Measurements from ENCODE around the gene MAOB.
"Not testable (repeated sequence)": the region's sequence is repeated elsewhere in the genome, so short reads cannot be mapped to it uniquely, and the experiment has no call there.

The MAOB gene

DNA sequence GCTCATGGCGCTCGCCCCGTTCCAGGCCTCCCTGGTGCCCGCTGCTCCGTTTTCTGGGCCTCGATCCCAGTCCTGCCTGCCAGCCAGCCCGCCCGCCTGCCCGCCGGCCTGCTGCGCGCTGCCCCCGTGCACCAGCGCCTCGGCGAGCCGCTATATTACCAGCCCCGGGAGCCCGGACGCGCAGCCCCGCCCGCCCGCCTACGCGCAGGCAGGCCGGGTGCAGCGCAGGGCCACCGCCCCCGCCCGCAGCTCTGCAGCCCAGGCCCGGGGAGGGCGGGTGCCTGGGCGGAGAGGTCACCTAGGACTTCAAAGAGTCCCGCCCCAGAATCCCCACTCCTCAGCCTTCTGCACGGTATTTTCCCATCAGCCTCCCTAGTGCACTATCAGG lies at the start of gene MAOB:
Gene MAOB, minus strand, starts transcription at position 157 of the 388 bp plus-strand sequence. Its CDS starts 151 bp downstream, at position 6.
- DNase-seq (ENCODE audit: low read depth in 1 of 2, low spot score in 1 of 2) = no peak

DNA sequence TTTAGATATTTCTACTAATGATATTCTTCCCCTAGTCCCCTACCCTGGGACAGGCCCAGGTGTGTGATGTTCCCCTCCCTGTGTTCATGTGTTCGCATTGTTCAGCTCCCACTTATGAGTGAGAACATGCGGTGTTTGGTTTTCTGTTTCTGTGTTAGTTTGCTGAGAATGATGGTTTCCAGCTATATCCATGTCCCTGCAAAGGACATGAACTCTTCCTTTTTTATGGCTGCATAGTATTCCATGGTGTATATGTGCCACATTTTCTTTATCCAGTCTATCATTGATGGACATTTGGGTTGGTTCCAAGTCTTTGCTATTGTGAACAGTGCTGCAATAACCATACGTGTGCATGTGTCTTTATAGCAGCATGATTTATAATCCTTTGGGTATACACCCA lies 39.8 kb upstream of the MAOB start:
- DNase-seq (ENCODE audit: low read depth in 1 of 2, low spot score in 1 of 2) = not testable (repeated sequence)

DNA sequence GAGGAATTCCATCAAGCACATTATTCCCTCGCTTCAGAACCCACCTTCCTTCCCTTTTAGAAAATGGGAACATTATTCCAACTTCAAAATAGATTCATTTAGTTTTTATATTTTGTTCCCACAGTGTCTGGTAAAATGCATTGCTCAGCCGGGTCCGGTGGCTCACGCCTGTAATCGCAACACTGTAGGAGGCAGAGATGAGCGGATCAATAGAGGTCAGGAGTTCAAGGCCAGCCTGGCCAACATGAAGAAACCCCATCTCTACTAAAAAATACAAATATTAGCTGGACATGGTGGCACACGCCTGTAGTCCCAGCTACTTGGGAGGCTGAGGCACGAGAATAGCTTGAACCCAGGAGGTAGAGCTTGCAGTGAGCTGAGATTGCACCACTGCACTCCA lies 28.5 kb upstream of the MAOB start:
- DNase-seq (ENCODE audit: low read depth in 1 of 2, low spot score in 1 of 2) = not testable (repeated sequence)

DNA sequence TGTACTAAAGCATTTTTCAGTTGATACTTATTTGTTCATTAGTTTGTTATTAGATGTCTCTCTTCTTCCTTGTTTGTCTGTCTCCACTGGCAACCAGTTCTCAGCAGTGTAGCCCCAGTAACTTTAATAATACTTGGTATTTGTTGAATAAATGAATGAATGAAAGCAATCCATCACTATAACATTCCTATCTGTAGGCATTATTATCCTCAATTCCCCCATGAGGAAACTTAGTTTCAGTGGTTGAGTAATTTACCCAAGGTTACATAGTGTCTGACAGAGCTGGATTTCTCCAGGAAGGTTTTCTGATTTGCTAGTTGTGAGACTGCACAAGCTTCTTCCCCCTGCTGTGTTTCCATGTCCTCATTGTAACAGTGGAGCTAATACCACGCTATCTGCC lies 27.8 kb upstream of the MAOB start:
- no peak for DNase-seq (ENCODE audit: low read depth in 1 of 2, low spot score in 1 of 2)

DNA sequence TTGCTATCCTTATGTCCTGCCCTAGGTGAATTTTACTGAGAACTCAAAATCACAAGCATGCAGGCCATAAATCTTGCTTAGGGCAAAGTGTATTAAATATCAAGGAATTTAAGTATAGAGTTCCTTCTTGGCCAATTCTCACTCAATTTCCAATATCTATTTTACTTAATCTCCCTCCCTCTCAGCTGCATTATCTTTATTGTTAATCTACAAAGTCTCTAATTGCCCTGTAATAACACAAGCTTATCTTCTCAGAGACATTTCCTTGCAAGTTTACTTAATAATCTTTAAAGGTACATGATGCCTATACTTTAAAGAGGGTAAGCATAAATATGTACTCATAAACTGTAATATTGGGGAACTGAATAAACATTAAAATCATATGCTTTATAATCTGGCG lies 26.9 kb upstream of the MAOB start:
- no peak for DNase-seq (ENCODE audit: low read depth in 1 of 2, low spot score in 1 of 2)

DNA sequence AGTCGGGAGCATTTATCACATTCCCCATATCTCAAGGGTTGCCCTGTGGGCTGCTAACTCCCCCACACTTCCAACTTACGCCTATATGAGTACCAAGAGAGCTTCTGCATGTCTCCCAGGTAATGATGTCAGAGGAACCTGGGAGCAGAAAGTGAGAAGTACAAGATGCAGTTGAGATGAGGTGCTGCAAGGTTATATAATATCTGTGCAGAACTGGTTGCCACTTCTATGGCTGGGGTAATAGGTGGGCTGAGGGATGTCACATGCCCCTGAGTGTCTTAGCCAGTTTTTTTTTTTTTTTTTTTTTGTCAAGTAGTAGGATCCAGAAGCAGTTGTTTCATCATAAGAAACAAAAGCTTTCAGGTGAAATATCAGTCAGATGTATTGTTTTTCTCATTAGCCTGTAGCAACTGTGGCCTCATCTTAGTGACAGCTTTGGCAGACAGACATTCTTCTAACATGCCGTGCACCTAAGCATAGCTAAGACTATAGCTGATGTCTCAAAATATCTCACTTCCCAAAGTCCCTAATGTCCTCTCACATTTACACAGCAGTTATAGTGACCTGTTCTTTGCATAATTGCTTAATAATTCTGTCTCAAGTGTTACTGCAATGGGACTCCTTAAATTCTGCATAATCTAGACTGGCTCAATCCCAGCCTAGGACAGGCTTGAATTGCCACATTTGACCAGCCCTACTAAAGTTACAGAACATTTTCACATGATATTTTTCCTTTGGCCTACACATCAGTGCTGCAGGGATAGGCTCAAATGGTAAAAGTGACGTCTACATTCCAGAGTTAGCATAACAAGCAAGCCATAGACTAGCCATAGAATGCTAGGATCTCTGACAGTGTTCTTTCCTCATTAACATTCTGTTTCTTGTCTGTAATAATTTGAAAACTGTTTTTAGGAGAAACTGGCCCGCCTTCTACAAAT lies 17.9 kb upstream of the MAOB start:
- DNase-seq (ENCODE audit: low read depth in 1 of 2, low spot score in 1 of 2) = no peak

DNA sequence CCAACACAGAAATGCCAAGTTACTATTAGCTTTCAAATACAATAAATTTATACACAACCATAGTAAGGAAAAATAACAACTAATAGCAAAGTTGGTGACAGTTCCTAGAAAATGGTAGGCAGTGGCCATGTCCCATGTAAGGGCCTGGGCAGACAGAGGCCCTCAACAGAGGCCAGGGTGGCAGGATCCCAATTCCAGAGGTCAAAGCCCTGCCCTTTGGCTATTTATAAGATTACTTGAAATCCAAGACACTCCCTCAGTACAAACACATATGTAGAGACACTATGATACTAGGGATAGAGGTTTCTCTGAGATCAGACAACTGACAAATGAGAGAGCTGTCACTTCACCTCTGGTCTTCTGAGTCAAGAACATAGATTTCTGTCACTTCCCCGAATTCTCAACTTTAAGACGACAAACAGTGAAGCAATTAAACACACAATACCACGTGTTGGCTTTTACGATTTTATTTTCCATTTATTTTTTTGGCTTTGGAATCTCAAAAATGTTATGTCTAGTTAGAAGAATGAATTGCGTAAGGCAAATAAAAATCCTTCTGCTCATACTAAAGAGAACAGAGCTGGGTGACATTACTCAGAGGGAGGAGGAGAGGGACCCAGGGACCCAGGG lies 16.3 kb upstream of the MAOB start:
- no peak for DNase-seq (ENCODE audit: low read depth in 1 of 2, low spot score in 1 of 2)

DNA sequence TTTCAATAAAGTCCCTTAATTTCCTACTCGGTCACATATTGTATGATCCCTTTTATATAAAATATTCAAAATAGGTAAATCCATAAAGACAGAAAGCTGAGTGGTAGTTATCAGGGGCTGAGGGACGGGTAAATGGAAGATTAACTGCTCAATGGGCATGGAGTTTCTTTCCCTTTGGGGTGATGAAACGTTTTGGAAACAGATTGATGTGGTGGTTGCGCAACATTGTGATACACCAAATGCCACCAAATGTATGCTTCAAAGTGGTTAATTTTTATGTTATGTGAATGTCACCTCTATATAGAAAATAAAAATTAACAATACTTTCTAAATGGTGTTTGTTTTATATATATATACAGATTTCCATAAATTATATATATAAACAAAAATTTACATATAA lies 15.0 kb upstream of the MAOB start:
- no peak for DNase-seq (ENCODE audit: low read depth in 1 of 2, low spot score in 1 of 2)

DNA sequence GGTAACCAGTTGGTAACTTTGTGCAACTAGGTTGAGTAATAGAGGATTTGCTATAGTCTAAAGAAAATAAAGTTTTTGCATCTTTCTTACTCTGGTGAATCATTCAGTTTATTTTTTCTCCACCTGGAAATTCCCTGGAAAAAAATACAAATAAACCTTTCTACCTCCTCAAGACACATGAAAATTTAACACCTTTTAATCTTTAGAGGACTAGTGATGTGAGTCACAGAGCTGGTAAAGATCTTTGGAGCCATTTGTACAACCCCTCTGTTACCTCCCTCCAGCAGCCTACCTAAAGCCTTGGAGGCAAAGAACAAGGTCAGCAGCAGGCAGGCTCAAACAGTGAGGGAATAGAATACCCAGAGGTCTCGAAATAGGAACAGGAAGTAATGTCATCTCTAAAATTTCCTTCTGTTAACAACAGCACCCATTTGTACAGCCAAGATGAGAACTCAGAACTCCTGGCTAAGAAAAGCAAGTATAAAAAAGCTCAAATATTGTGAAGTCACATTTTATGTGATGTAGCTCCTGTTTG lies 10.2 kb upstream of the MAOB start:
- DNase-seq (ENCODE audit: low read depth in 1 of 2, low spot score in 1 of 2) = no peak

DNA sequence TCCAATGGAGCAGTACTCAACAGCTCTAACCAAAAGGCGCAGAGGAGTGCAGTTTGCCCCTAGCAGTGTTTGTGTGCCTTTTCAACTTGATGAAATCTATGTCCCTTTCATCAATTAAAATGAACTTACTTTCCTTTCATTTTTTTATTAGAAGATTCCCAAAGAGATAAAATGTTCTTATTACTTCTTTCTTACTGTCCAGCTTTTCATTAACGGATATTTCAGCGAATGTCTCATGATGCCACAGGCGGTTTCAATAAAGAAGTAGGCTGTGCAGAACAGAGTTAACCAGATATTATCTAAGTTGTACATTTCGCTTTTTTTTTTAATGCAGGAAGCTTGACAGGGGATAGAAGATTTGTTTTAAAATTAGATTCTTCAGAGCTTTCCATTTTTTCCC lies 3.4 kb upstream of the MAOB start:
- DNase-seq (ENCODE audit: low read depth in 1 of 2, low spot score in 1 of 2) = no peak

DNA sequence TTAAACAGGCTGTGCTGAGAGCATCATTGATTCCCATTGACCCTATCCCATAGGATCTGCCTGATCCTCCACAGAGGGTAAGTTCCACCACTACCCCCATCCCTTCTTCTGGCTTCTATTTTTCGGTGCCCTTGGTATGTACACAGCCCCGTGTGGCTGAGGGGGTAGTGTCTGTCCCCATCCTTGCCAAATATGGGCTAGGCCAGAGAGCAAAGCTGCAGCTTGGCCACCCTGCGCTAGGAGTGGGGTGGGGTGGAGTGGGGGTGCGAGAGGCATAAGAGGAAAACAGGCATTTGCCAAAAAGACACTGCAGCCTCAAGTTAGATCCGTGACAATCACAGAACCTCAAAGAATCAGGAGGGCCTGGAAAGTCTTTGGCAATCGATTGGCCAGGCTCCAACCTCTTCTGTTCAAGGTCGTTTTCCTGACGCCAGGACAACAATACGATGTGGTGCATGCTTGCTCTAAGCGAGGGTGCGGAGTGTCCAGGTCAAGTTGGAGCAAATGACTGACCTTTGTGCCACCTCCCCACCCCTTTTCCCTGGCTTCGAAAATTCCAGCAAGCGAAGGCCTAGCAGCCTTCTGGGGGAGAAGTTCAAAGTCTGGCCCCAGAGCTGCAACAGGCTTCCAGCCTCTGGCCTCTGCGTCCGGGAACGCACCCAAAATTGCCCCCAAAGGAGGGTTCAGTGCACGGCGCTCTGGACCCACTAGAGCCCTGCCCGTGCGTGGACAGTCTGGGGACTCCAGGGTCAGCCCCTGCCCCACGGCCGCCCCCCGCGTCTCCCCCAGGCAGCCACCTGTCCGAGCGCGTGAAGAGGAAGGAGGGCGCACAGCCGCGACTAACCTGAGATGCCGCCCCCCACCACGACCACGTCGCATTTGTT lies 598 bp downstream of the MAOB start:
- DNase-seq (ENCODE audit: low read depth in 1 of 2, low spot score in 1 of 2) = no peak

DNA sequence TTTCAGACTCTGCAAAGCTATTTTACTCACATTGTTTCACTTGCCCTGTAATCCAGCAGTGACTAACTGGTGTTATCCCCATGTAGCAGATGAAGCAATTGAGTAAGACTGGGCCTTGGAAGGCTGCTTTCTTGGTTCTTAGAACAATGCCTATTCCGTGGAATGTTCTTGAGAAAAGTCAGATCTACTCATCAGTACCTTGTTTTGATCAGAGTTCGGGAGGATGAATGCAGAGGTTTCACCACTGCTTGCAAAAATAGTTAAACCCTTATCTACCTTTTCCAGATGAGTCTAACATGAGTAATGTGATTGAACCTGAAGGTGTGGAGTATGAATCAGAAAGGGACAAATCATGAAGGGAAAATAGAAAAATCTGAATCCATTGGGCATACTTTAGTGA lies 1.8 kb downstream of the MAOB start:
- DNase-seq (ENCODE audit: low read depth in 1 of 2, low spot score in 1 of 2) = no peak

DNA sequence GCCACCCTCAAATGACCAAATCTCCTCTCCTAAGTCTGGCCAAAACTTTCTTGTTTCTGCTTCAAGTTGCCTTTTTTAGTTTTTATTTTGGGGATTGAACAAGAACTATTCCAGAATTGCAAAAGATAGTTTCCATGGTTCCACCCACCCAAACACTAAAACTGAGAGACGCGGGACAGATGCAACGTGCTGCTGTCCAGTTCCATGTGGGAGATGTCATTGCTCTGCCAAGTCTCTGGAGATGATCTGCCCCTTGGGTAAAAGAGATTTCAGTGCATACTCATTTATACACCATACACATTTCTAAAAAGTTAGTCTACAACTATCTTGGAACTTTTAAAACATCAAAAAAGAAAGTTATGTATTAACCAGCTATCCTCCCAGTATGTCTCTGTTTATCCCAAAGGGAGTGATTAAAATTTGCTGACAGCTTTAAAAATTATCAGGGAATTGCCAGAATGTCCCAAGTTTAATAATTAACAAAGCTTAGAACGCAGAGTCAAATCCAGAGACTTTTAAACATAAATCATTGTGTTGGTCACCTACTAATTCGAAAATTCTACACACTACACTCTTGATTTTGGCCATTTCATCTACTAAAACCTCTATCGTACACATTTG lies 3.2 kb downstream of the MAOB start:
- DNase-seq (ENCODE audit: low read depth in 1 of 2, low spot score in 1 of 2) = no peak

DNA sequence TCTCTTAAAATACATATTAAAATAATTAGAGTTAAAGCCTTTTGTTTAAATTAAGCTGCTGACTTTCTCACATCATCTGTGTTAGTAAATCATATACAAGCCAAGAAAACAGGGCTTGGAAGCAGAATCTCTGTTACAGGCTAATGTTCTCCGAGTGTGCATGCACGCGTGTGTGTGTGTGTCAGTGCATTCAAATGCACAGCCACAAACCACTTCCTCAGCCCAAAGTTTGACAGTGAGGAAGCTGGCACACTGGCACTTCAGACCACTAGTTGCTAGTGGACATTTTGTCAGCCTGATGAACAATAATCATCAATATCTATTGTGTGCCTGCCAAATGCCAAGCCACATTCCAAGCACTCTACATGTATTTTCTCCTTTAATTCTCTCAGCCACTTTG lies 5.6 kb downstream of the MAOB start:
- no peak for DNase-seq (ENCODE audit: low read depth in 1 of 2, low spot score in 1 of 2)

DNA sequence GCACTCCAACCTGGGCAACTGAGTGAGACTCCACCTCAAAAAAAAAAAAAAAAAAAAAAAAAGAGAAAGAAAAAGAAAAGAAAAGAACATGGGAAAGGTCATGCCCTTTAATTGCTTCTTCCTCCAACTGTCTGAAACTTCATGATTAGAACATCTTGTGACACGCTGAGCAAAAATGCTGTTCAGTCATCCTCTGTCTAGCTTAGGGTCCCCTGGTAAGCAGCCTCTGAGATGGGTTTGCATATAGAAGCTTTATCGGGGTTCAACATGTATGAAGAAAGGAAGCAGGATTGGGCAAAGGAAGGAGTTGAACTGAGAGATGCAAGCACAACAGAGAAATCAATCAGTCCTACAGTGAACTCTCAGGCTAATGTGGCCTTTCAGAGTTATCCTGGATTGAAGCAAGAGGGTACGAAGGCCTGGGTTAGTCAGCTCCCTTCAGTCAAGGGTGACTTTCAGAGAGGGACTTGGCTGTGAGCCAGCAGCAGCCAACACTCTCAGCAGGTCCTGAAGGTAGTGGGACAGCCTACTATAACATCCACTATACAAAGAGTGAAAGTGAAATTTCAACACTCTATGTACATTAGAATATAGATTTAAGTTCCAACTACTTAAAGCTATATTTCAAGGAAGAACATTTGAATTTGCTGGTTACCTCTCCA lies 11.4 kb downstream of the MAOB start:
- DNase-seq (ENCODE audit: low read depth in 1 of 2, low spot score in 1 of 2) = no peak

DNA sequence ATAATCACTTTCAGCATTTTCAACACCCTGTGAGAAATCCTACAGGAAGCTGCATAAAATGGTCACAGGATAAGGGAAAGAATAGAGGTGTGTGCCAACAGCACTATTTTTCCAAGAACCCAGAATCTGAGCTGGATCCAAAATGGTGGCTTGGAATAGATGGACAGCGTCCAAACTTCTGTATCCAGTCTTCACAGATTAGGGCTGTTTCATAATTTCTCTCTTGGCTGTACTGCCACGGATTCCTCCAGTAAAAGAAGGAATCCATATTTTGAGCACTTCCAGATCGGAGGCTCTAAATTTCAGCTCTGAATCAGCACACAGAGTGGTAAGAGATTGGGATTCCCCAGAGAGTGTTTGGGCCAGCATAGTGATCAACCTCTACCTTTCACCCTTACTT lies 12.2 kb downstream of the MAOB start:
- no peak for DNase-seq (ENCODE audit: low read depth in 1 of 2, low spot score in 1 of 2)

DNA sequence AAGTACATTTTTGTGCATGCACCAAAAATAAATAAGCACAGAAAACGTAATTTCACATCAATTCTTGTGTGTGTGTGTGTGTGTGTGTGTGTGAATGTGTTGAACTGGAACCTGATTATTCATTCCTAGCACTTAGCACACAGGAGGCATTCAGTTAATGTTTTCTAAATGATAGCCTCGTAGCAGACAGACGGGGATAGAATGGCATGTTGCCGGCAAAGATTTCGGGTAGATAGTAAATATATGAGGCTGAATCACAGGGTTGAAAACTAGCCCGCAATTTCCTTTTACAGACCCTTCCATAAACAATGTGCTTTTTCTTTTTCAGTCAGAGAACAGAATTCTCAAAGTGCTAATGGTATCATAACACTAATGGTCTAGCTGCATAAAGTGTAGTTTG lies 13.5 kb downstream of the MAOB start:
- DNase-seq (ENCODE audit: low read depth in 1 of 2, low spot score in 1 of 2) = no peak

DNA sequence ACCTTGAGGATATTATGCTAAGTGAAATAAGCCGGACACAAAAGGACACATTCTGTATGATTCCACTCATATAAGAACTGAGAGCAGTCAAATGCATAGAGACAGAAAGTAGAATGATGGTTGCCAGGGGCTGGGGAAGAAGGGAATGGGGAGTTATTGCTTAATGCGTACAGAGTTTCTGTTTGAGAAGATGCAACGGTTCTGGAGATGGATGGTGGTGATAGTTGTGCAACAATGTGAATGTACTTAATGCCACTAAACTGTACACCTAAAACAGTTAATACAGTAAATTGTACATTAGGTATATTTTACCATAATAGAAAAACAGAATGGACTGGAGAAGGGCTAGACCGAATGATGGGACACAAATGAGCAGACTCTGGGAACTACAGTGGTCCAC lies 15.8 kb downstream of the MAOB start:
- no peak for DNase-seq (ENCODE audit: low read depth in 1 of 2, low spot score in 1 of 2)

DNA sequence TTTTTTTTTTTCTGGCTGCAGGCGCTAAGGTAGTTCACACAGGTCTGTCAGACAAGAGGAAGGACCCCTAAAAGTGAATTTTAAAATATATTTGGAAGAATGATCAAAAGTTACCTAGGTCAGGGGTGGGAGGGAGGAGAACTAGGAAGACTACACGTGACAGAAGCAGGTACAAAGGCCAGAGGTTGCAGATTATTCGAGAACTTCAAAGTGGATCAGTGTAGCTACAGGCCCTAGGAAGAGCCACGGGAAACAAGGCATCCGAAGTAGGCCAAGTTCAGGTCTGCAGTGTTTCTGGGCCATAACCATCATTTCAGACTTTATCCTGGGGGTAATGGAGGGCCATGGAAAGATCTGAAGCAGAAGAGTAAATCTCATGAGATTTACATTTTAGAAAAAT lies 16.5 kb downstream of the MAOB start:
- no peak for DNase-seq (ENCODE audit: low read depth in 1 of 2, low spot score in 1 of 2)

DNA sequence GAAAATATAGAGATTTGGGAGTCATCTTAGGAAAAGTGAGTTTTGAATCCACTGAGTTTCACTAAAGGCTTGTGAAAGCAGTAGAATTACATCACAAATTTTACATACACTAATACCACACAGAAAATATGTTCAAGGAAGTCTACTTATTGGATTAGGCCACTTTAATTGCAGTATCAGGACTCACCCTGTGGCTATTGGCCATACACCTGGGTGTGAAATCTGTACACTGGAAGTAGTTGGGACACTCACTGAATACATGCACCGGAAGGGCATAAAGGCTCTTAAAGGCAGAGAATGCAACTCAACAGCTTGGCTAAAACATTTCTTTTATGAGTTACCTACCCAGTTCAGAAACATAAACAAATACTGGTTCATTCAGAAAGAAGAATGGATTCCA lies 19.8 kb downstream of the MAOB start:
- no peak for DNase-seq (ENCODE audit: low read depth in 1 of 2, low spot score in 1 of 2)

Measured in activated T-helper 1 cell treated with anti-CD3 and anti-CD28 coated beads, Interleukin-2, amount 50 U/mL, for 16 hours (primary cell).